Effector CD8-positive, alpha-beta T cell (primary cell): ENCODE measurements around the gene RASGRP1.
"Not testable (repeated sequence)": the region's sequence is repeated elsewhere in the genome, so short reads cannot be mapped to it uniquely, and the experiment has no call there.

Source experiments
- DNase-seq: peaks from one replicate; lab custom pipeline; 2025; lab: John Stamatoyannopoulos, UW
- total RNA-seq, 4 experiments: gene quantifications; one replicate each; lab custom pipeline; 2026; lab: John Stamatoyannopoulos, UW

Gene RASGRP1
- 269 to 535 (median 484) reads per million in 4 experiments for total RNA-seq

DNA sequence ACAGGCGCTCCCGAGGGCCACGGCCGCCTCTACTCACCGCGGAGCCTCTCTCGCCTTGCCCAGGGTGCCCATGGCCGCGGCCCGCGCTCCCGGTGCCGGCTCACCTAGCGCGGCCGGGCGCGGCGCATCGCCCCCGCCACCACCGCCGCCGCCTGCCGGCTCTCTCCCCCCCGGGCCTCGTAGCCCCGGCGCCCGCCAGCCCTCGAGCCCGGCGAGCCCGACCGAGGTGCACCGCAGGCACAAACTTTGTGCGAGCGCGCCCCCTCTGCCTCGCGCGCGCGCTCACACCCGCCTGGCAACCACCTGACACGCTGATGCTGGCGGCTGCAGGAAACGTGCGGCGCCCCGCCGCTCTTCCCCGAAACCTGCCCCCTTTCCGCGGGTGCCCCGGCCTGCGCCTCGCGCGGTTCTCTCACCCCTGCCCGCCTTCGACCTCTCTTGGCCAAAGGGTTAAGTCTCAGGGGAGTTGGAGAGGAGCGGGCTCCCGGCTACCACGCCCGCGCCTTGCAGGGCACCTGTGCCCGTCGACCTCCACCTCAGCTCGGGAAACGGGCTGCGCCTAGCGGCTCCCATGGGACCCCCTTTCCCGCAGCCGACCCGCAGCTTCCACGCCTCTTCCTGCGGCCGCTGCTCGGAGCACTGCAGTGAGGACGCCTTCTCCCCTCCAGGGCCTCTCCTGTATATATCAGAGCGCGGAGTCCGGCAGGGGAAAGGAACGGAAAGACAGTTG is at the start of gene RASGRP1:
Gene RASGRP1, minus strand, starts transcription at position 258 of the 730 bp plus-strand sequence. Its CDS starts 186 bp downstream, at position 72.
- DNase-seq: peak; percentile 73

DNA sequence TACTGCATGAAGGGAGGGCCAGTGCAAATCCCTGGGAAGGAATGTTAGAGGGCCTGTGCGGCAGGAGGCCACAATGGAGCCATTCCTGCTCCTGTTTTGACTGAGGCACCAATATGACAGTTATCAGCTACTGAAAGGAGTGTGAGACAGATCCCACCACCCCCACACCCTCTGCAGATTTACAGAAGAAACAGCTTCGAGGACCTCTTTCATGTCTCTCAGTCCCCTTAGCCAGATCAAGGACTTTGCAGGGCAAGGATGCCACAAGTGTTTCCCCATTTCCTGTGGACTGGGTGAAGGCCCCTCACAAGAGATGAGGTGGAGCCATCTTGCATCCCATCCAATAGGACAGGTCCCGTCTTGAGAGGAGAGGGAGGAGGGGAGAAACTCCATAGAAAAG is 48.5 kb upstream of the RASGRP1 start:
- no peak for DNase-seq

DNA sequence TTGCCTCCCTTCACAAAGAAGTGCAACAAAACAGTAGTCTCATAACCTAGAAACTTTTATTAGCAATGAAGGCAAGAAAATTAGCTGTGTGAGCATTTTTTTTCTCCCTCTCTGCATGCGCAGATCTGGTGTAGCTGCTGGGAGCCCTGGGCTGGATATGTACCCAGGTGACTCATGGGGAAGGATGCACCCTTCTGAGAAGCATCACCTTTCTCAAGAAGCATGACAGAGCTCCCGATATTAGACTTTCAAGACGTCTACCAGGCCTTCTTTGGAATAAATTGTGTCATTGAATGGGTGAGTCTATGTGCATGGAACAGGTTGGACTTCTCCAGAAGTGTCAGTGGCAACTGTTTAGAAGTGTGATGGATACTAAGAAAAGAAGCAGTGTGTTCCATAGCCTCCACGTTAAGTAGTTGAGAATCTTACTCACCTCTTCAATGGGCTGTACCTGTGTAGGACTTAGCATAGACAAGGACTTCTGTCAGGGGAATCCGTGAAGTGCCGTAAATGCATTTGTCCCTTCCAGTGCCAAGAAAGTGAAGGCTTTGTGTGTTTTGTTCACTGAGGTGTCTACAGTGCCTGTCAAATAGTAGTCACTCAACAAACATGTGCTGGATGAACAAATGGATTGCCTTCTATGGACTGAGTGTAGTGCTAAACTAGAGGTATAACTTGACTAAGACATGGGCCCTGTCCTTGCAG is 47.7 kb upstream of the RASGRP1 start:
- no peak for DNase-seq

DNA sequence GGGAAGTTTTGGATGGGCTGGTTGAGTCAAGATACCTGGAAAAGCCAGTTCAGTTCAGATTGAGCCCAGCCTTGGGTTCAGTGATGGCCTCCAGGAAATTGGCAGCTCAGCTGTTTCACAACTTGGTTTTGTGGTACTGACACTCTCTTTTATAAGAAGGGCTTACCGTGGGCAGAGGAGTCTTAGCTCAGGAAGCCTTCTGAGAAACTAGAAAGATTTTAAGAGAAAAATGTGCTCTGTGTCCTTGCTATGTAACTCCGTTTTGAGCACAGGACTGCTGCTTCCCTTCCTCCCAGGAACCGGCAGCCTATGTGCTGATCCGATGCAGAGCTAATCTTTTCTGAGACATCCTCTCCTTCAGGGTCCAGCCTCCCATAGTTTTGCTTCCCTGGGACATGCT is 46.6 kb upstream of the RASGRP1 start:
- DNase-seq: no peak

DNA sequence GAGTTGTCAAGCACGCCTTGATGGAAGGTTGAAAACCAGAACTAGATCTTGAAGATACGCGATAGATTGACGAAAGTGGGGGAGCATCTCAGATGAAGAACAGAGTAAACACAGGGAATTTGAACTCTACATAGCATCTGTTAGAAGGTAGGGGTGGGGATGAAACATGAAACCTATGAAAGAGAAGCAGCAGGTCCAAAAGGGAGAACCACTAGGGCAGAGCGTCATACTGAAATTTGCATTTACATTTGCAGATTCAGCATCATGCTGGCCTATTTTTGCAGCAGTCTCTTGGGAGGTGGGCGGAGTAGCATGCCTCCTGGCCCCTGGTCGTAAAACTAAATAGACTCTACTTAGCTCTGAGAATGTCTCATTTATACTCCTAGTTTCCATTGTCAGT is 46.1 kb upstream of the RASGRP1 start:
- no peak for DNase-seq

DNA sequence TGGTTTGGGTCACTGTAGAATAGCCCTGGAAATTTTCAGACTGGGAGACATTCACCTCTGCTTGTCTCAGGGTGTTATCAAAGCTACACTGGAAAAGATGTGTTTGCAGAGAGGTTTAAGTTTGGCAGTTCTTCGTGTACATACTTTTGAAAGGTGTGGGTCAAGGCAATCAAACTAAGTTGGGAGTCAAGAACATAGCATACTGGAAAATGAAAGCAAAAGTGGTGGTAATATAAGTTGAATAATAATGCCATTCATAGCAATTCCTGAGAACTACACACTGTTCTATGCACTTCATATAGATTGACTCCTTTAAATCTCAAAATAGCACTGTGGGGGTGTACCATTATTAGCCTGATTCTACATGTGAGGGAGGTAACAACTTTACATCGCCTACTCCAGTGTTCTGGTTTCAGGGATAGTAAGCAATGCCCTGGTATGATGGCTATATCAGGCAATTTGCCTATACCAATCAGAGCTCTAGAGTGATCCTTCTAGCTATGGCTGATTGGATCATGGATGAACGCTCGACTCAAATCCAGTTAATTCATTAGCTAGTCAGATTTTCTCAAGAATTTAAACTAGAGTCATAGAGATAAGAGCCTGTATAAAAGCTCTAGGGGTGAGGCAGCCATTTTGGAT is 44.6 kb upstream of the RASGRP1 start:
- no peak for DNase-seq

DNA sequence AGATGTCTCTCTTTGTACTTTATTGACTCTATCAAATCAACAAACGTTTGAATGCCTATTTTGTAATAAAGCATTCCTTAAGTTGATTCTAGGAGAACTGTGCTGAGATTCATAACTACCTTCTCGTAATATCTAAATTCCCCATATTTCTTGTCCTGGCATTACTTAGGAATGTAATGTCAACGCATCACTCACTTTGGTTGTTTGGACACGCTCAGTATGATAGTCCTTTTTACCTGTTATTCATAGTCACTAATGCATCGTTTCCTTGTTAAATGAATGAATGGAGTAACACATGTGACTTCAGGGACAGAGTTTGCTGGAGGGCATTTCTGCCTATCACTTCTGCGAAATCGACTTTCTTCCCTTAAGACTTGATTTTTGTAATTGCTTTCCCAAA is 44.1 kb upstream of the RASGRP1 start:
- no peak for DNase-seq

DNA sequence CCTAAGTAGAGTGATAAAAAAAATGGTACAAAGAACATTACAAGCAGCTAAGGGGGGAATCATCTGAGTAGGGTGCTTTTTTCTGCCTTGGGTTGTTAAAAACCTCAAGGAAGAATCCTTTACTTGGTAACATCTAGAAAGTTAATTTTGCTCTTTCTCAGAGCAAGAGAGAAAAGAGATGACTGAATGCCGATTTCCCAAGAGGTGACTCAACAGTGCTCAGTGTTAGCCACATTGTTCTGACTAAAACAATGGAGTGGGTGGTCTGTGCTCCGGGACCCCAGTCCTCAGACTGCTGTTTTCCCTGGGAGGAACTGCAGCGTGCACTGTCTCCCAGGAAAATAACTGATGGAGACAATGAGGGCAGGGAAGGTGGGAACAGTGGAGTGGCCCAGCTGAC is 41.1 kb upstream of the RASGRP1 start:
- DNase-seq: no peak

DNA sequence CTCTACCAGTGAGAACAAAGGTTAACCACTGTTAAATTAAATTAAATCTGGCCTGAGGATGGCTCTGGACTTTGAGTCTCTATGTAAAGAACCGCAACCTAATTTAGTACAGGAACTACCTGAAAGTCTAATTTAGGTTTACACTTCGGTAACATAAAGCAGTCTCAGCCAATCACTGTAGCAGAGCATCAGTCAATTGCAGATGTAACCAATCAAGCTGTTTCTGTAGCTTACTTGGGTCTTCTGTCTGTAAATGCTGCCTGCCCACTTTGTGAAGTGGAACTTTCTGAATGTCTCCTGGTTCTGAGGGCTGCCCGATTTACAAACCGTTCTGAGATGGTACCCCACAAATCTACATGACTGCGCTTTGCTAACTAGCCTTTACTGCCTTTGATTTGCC is 39.1 kb upstream of the RASGRP1 start:
- no peak for DNase-seq

DNA sequence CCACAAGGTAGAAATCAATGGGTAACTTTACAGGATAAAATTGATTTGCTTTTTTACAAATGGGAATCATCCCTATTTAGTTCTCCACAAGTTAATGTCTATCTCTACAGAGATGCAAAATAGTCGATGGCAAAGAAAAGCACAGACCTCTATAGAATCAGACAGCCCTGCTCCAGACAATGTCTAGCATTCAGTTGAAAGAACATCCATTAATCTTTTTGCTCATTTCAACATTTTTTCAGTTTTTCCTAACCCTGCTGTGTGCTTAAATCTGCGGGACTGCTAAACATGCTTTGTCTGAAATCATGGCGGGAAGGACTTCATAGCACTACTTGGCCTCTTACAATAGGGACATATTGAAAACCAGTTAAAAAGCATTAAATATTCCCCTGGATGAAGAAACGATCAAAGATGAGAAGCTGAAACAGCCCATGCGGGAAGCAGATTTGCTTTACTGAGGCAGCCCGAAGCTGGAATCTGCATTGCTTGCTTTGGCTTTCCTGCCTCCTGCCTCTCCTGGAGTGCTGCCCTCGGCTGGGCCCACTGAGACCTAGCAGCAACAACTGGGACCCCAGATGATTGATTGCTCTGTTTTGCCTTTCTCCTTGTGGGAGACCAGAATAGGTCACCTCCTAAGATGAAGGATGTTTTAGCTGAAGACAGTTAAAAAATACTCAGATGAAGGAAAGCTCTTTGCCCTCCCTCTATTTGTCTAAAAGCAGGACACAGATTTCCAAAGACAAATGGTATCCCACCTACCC is 38.5 kb upstream of the RASGRP1 start:
- DNase-seq: no peak

DNA sequence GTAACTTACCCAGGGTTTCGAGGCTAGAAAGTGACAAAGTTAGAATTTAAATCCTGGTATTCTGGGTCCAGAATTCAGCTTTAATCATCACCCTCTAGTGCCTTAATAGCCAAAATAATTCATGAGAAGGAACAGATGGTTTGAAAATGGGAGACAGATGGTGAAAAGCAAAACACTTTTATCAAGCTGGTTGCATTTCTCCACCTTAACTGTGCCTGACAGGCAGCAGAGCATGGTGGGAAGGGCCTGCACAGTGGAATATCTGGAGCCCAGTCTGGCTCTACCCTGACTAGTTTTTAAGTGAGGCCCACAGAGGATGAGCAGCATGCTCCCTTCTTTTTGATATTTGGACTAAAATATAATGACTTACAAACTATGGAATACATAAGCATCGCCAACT is 35.6 kb upstream of the RASGRP1 start:
- no peak for DNase-seq

DNA sequence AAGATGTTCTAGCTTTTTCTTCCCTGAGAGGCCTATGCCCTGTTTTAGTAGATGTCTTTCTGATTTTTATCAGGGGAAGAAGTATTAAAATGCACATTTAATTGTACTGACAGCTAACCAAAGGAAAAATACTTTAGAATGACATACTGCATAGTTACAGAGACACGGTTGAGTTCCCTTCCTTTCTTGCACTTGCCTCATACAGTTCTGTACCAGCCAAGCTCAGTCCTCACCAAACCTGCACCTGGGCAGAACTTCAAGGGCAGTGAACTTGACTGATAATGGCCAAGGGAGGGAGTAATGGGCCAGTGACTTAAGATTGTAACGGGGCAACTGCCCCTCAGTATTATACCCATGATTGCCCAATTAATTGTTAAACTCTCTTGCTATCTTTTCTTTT is 34.1 kb upstream of the RASGRP1 start:
- DNase-seq: no peak

DNA sequence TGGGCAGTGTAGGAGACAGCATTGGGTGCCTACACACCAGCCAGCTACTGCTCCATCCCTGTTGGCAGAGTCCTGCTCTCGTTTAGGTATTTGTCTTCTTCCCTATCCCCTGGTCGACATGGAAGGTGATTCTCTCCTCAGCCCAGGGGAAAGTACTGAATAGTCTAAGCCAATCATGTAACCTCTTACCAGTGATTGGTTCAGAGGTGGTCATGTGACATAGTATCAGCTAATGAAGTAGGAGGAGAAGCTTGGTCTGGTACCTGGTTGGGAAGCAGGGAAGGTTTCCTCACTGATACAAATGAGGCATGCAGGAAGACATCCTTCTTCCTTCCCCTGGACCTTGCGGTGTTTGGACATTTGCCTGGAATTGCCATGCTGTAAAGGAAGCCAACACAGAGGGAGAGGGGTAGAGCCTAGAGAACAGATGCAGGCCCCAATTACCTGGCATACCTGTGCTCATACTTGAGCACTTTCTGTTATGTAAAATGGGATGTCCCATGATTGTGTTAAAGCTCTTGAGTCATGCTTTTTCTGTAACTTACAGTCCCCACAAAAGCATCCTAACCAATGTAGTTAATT is 32.7 kb upstream of the RASGRP1 start:
- DNase-seq: no peak

DNA sequence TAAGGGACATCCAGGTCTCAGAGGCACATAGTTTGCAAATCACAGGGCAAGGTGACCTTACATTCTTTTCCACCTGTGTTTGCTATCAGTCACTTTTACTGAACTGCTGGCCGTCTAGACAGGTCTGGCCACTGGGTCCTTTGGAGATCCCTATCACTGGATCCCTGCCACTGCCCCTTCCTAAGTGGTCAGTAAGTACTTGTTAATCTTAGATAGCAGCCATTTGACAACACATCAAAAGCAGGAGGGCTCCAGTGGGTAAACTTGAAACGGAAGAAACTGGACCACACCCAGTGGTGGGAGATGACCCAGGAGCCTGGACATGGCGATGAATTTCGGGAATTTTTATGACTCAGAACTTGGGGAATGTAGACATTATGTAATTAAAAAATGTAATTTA is 28.9 kb upstream of the RASGRP1 start:
- DNase-seq: no peak

DNA sequence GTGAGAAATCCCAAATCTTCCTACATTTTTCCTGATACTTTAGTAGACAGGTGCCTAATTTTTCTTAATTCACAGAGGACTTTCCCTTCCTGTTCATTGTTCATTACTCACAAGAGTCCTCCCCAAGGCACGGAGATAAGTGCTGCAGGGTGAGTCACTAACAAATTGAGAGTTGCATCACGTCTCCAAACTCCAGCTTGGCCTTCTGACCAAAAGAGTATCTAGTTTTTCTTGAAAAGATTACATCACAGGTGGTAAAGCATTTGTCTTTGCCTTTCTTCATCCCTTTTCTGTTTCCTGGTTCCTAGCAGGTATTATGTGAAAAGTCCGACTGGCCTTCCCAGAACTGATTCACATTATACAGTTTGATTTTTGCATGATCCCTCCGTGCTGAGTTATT is 24.9 kb upstream of the RASGRP1 start:
- DNase-seq: no peak

DNA sequence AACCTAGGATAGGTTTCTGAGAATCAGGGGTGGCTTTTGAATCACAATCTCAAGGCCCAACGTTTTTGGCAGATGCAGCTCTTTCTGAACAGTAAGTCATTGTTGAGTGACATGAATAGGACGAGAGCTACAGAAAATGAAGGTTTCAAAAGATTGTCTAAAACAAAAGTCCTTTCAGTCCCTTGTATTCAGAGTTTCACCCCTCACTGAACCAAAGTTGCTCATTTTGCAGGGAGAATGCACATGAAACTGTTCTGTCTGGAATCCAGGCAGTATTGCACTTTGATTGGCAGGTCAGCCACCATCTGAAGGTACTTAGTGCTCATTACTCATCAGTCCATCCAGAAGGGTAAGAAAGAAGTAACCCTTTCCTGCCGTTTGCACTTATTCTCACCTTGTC is 24.1 kb upstream of the RASGRP1 start:
- DNase-seq: no peak

DNA sequence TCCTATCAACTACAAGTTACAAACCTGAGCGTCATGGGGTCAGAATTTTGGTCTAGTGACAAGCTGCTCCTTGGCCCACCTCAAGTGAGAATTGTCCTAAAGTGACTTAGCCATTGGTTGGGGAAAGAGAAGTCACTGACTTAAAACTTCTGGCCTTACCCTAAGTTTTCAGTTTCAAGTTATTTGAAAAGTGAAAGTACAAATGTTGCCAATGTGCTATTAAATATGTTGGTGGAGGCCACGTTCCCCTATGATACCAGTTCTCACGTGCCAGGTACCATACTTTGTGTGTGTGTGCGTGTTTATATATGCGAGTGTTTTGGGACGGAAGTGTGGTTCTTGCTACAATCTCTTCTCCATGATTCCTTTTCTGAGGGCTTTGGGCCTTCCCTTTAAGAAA is 22.6 kb upstream of the RASGRP1 start:
- no peak for DNase-seq

DNA sequence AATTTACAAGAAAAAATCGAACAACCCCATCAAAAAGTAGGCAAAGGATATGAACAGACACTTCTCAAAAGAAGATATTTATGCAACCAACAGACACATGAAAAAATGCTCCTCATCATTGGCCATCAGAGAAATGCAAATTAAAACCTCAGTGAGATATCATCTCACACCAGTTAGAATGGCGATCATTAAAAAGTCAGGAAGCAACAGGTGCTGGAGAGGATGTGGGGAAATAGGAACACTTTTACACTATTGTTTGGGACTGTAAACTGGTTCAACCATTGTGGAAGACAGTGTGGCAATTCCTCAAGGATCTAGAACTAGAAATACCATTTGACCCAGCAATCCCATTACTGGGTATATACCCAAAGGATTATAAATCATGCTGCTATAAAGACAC is 21.4 kb upstream of the RASGRP1 start:
- not testable (repeated sequence) for DNase-seq

DNA sequence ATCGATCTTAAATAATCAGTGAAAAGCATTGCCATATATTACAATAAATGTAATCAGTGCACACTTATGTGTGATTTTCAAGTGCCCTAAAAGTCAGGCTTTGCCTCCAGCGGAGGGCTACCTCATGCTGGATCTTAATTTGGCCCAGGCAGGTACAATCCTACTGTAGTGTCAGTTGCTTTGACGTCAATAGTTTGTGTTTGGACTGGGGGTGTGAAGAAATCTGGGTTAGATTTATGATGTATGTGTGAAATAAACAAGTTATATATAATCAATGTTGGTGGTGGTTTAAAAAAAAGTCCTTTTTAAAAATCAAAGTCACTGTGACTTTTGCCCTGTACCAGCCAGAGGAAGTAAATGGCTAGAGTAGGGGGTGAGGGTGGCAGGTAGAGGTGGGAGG is 14.0 kb upstream of the RASGRP1 start:
- DNase-seq: no peak

DNA sequence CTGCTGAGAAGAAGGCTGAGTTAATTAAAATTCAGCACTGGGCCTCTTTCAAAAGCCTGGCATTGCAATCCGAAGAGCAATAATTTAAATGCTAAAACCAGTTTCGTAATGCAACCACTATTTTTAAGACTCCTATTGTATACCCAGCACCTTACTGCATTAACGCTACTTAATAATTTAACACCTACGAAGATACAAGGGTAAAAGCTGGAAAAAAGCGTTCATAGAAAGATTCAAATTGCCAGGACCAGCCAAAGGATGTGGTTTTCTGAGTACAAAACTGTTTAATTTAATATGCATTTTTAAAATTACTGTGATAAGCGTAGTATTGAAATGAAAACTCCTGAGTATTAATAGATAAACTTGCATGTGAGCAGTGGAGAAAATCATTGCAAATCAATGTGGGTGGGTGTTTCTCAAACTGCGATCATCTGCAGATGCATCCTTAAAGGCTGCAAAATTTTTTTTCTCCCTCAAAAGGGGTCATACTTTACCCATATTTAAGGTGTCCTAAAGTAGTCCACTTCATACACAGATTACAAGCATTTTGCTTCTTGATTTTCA is 12.9 kb upstream of the RASGRP1 start:
- no peak for DNase-seq

DNA sequence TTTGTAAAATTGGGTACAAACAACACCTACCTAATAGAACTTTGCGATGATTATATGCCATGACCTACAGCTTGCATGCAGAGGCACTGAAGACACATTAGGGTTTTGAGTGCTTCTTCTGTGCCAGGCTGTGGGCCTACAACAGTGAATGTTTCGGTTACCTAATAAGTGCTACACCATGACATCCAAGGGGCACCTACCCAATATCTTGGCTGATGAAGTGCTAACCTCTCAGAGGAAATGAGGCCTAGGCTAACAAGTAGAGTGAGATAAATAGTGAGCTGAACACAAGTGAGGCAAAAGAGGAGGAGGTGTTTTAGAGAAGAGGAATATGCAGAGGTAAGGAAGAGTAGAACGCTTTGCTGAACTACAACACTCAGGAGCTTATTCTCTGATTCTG is 12.2 kb upstream of the RASGRP1 start:
- no peak for DNase-seq

DNA sequence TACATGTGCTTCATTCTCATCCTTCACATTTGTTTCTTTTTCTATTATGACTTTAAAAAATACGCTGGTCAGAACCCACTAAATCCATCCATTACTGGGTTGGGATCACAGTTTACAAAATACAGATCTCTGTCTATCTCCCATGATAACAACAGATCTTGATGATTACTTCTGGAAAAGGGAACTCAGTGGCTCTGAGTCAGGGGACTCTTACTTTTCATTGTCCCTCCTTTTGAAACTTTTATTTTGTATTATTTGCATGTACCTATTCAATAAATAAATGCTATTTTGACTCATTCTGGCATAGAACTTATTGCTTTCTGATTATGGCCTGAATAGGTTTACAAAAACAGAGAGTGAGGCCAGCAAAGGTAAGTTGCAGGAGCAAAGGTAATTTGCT is 11.6 kb upstream of the RASGRP1 start:
- no peak for DNase-seq
